HG03460 (cell line): ENCODE measurements around the gene PACSIN3.
"Not testable (repeated sequence)": the region's sequence is repeated elsewhere in the genome, so short reads cannot be mapped to it uniquely, and the experiment has no call there.

Experiments
- ATAC-seq: cut with Tn5 transposase; IDR thresholded peaks from one replicate; pipeline ENCODE4 v1.9.1; 2021; ENCODE audit not compliant: unreplicated experiment

Gene PACSIN3

GRCh38 chr11:47198161-47198560, 11.9 kb upstream of the PACSIN3 start:
- ATAC-seq = not testable (repeated sequence)

GRCh38 chr11:47192111-47192510, 5.9 kb upstream of the PACSIN3 start:
- no peak for ATAC-seq

- ATAC-seq = not testable (repeated sequence)
Measured at GRCh38 chr11:47191137-47191536, 4.9 kb upstream of the PACSIN3 start.

- ATAC-seq = no peak
Measured at GRCh38 chr11:47189100-47189834, 3.0 kb upstream of the PACSIN3 start.

- ATAC-seq = no peak
Measured at GRCh38 chr11:47188259-47188658, 2.0 kb upstream of the PACSIN3 start.

- ATAC-seq = no peak
Measured at GRCh38 chr11:47187723-47188122, 1.5 kb upstream of the PACSIN3 start.

GRCh38 chr11:47186700-47187695, 764 bp upstream of the PACSIN3 start:
- ATAC-seq = no peak

- no peak for ATAC-seq
Measured at GRCh38 chr11:47185305-47186075, 744 bp downstream of the PACSIN3 start.

- no peak for ATAC-seq
Measured at GRCh38 chr11:47184711-47185304, 1.4 kb downstream of the PACSIN3 start.

GRCh38 chr11:47183969-47184368, 2.3 kb downstream of the PACSIN3 start:
- ATAC-seq = no peak

- no peak for ATAC-seq
Measured at GRCh38 chr11:47183031-47183856, 3.0 kb downstream of the PACSIN3 start.

- no peak for ATAC-seq
Measured at GRCh38 chr11:47182380-47182779, 3.9 kb downstream of the PACSIN3 start.

- ATAC-seq = no peak
Measured at GRCh38 chr11:47181271-47181670, 5.0 kb downstream of the PACSIN3 start.

GRCh38 chr11:47180006-47180787, 6.0 kb downstream of the PACSIN3 start:
- no peak for ATAC-seq

GRCh38 chr11:47179655-47179991, 6.6 kb downstream of the PACSIN3 start:
- ATAC-seq = no peak

- ATAC-seq = no peak
Measured at GRCh38 chr11:47178737-47179654, 7.2 kb downstream of the PACSIN3 start.

GRCh38 chr11:47178316-47178715, 7.9 kb downstream of the PACSIN3 start:
- ATAC-seq = no peak

GRCh38 chr11:47177846-47178245, 8.4 kb downstream of the PACSIN3 start:
- no peak for ATAC-seq
